Astrocyte (in vitro differentiated cells and primary cell): ENCODE results near the gene SLIT3. TPM values are rescaled to one million over a fixed set of nuclear protein-coding genes. Genes with fewer than 3 reads are reported as not detected.

ENCODE experiments used
- DNase-seq: peaks from one replicate; pipeline ENCODE4 v3.0.0-alpha.2; 2010; ENCODE audit warnings: low read depth
- FAIRE-seq: peaks from 2 replicates; lab custom pipeline; 2011; peaks lifted over from hg19 to GRCh38; lab: Jason Lieb, UNC
- H2AFZ ChIP-seq: 2 replicates; pipeline ENCODE4 v1.6.0; 2012; ENCODE audit warnings: low read depth, low read length, inconsistent platforms
- H3K27ac ChIP-seq: 2 replicates; pipeline ENCODE4 v1.5.1; 2011; ENCODE audit warnings: low read depth, low read length, inconsistent platforms
- H3K27me3 ChIP-seq: 2 replicates; pipeline ENCODE4 v1.6.0; 2011; ENCODE audit warnings: low read length, inconsistent platforms; ENCODE audit not compliant: insufficient read depth
- H3K36me3 ChIP-seq: 2 replicates; pipeline ENCODE4 v1.5.1; 2011; ENCODE audit warnings: low read length, inconsistent platforms; ENCODE audit not compliant: insufficient read depth
- H3K4me1 ChIP-seq: 2 replicates; pipeline ENCODE4 v1.5.1; 2011; ENCODE audit warnings: low read length, inconsistent platforms; ENCODE audit not compliant: insufficient read depth
- H3K4me2 ChIP-seq: 2 replicates; pipeline ENCODE4 v1.6.0; 2012; ENCODE audit warnings: low read length, inconsistent platforms
- H3K4me3 ChIP-seq: 2 replicates; pipeline ENCODE4 v1.5.1; 2011; ENCODE audit warnings: low read depth, mild to moderate bottlenecking, low read length, inconsistent platforms; ENCODE audit not compliant: insufficient read depth
- H3K79me2 ChIP-seq: 2 replicates; pipeline ENCODE4 v1.6.0; 2012; ENCODE audit warnings: mild to moderate bottlenecking, low read length, inconsistent platforms; ENCODE audit not compliant: insufficient read depth
- H3K9ac ChIP-seq: 2 replicates; pipeline ENCODE4 v1.6.0; 2012; ENCODE audit warnings: mild to moderate bottlenecking, low read length, inconsistent platforms
- H3K9me3 ChIP-seq: 2 replicates; pipeline ENCODE4 v1.5.1; 2012; ENCODE audit warnings: low read depth, mild to moderate bottlenecking, low read length, inconsistent platforms; ENCODE audit not compliant: insufficient read depth
- H4K20me1 ChIP-seq: 2 replicates; pipeline ENCODE4 v1.6.0; 2012; ENCODE audit warnings: low read length, inconsistent platforms; ENCODE audit not compliant: insufficient read depth
- H3K27ac Mint-ChIP-seq: one replicate; pipeline ENCODE4 v1.8.0; 2021; ENCODE audit warnings: mild to moderate bottlenecking, mixed read lengths; ENCODE audit not compliant: unreplicated experiment
- H3K27me3 Mint-ChIP-seq: one replicate; pipeline ENCODE4 v1.8.0; 2021; ENCODE audit warnings: low read depth, mixed read lengths; ENCODE audit not compliant: unreplicated experiment
- H3K36me3 Mint-ChIP-seq: one replicate; pipeline ENCODE4 v1.8.0; 2021; ENCODE audit warnings: low read depth, mixed read lengths; ENCODE audit not compliant: unreplicated experiment
- H3K4me1 Mint-ChIP-seq: one replicate; pipeline ENCODE4 v1.8.0; 2021; ENCODE audit warnings: low read depth, mixed read lengths; ENCODE audit not compliant: unreplicated experiment
- H3K4me3 Mint-ChIP-seq: one replicate; pipeline ENCODE4 v1.8.0; 2021; ENCODE audit warnings: mild to moderate bottlenecking, moderate library complexity, mixed read lengths; ENCODE audit not compliant: unreplicated experiment
- H3K9me3 Mint-ChIP-seq: one replicate; pipeline ENCODE4 v1.8.0; 2021; ENCODE audit warnings: mild to moderate bottlenecking, mixed read lengths; ENCODE audit not compliant: unreplicated experiment
- CTCF ChIP-seq: IDR thresholded peaks from 2 replicates; pipeline ENCODE4 v1.5.1; 2011; ENCODE audit warnings: low read depth, mild to moderate bottlenecking, inconsistent platforms, low read length, moderate library complexity; ENCODE audit not compliant: insufficient read depth
- EZH2 ChIP-seq: IDR thresholded peaks from 2 replicates; pipeline ENCODE4 v1.6.1; 2012; ENCODE audit warnings: mild to moderate bottlenecking, low read length, inconsistent platforms; ENCODE audit not compliant: insufficient read depth
- total RNA-seq: library from RNA; stranded (reverse); gene quantifications from 2 replicates; pipeline ENCODE4 v1.2.1, GENCODE V29; 2021

Gene SLIT3
- total RNA-seq, 1 donor from 2014 or later: 20.7 TPM

- Mint-ChIP-seq H3K27ac (no peak overlapping the region), H3K9me3 (no peaks in the 10 kb centered on the region), H3K4me3 (no peak overlapping the region), H3K4me1 (no peaks in the 10 kb centered on the region), H3K27me3 (peaks cover 35% of the 10 kb centered on the region), H3K36me3 (peaks cover 3% of the 10 kb centered on the region)
- H2AFZ ChIP-seq: no peak overlapping the region
- H4K20me1 ChIP-seq: no peaks in the 10 kb centered on the region
- no peaks in the 10 kb centered on the region for H3K36me3 ChIP-seq
- H3K9ac ChIP-seq: no peak overlapping the region
- no peaks in the 10 kb centered on the region for H3K79me2 ChIP-seq
- no peak overlapping the region for H3K4me2 ChIP-seq
- H3K9me3 ChIP-seq: no peaks in the 10 kb centered on the region
- FAIRE-seq (no peak), DNase-seq (no peak)
- H3K27me3 ChIP-seq: peaks cover 16% of the 10 kb centered on the region
- no peak overlapping the region for H3K27ac ChIP-seq
- TF ChIP-seq EZH2: no peak
- no peak for TF ChIP-seq CTCF
- H3K4me3 ChIP-seq: no peak overlapping the region
- H3K4me1 ChIP-seq: no peaks in the 10 kb centered on the region
Observed at GRCh38 chr5:168842571-168843205, 458.3 kb downstream of the SLIT3 start.

- Mint-ChIP-seq H3K27ac (no peak overlapping the region), H3K36me3 (peaks cover 3% of the 10 kb centered on the region), H3K9me3 (peaks cover 5% of the 10 kb centered on the region), H3K27me3 (peaks cover 29% of the 10 kb centered on the region), H3K4me1 (no peaks in the 10 kb centered on the region), H3K4me3 (no peak overlapping the region)
- Histone ChIP-seq H3K9ac (no peak overlapping the region), H3K27ac (no peak overlapping the region), H3K36me3 (no peaks in the 10 kb centered on the region), H4K20me1 (no peaks in the 10 kb centered on the region), H3K4me3 (no peak overlapping the region), H3K27me3 (peaks cover 4% of the 10 kb centered on the region), H3K4me1 (no peaks in the 10 kb centered on the region), H3K4me2 (no peak overlapping the region), H2AFZ (no peak overlapping the region), H3K9me3 (no peaks in the 10 kb centered on the region), H3K79me2 (no peaks in the 10 kb centered on the region)
- DNase-seq (no peak), FAIRE-seq (no peak)
- TF ChIP-seq EZH2 (no peak), CTCF (no peak)
Observed at GRCh38 chr5:168837852-168838251, 463.1 kb downstream of the SLIT3 start.

DNA sequence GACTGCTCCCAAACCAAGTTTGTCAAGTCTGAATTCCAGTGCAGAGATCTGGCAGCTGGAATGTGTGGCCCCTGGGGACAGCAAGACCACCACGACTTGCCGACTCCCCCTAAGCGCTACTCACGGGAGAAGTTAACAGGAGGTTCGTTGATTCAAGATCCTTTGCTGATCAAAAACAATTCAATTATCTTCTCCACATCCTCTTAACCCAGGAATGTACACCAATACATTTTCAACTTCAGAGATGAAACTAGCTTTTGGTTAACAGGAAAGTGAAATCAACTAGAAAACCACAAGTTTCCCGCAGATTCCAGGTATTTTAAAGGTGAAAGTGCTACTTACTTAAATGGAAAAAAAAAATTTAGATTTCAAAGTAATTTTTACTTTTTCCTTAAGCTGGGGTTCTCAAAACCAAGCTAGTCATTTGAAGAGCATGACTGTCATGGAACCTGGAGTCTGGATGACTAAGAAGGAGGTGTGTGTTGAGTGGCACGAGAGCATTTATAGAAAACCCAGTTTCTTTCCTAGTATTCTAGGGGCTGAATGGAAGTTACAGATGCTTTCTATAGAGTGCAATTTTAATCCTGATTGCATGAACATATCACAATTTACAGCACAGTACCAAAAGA, 464.2 kb downstream of the SLIT3 start:
- H3K27me3 Mint-ChIP-seq: peaks cover 21% of the 10 kb centered on the region
- no peak overlapping the region for H3K4me3 ChIP-seq
- no peak overlapping the region for H3K27ac ChIP-seq
- H3K79me2 ChIP-seq: no peaks in the 10 kb centered on the region
- H3K4me3 Mint-ChIP-seq: no peak overlapping the region
- no peak for TF ChIP-seq EZH2
- no peak for TF ChIP-seq CTCF
- peaks cover 4% of the 10 kb centered on the region for H3K27me3 ChIP-seq
- H4K20me1 ChIP-seq: no peaks in the 10 kb centered on the region
- no peaks in the 10 kb centered on the region for H3K9me3 ChIP-seq
- no peak overlapping the region for H3K27ac Mint-ChIP-seq
- DNase-seq (no peak), FAIRE-seq (no peak)
- no peak overlapping the region for H3K4me2 ChIP-seq
- H3K9me3 Mint-ChIP-seq: peaks cover 5% of the 10 kb centered on the region
- no peak overlapping the region for H2AFZ ChIP-seq
- H3K36me3 ChIP-seq: no peaks in the 10 kb centered on the region
- H3K36me3 Mint-ChIP-seq: no peaks in the 10 kb centered on the region
- no peak overlapping the region for H3K9ac ChIP-seq
- H3K4me1 Mint-ChIP-seq: no peaks in the 10 kb centered on the region
- no peaks in the 10 kb centered on the region for H3K4me1 ChIP-seq
